ENCODE measurements around the gene MYCN. TPM values are rescaled to one million over a fixed set of nuclear protein-coding genes. Genes with fewer than 3 reads are reported as not detected.

MYCN gene
- total and polyA plus RNA-seq, 2 of the 4 experiments (the other 2 are of a cell fraction): not detected

DNA sequence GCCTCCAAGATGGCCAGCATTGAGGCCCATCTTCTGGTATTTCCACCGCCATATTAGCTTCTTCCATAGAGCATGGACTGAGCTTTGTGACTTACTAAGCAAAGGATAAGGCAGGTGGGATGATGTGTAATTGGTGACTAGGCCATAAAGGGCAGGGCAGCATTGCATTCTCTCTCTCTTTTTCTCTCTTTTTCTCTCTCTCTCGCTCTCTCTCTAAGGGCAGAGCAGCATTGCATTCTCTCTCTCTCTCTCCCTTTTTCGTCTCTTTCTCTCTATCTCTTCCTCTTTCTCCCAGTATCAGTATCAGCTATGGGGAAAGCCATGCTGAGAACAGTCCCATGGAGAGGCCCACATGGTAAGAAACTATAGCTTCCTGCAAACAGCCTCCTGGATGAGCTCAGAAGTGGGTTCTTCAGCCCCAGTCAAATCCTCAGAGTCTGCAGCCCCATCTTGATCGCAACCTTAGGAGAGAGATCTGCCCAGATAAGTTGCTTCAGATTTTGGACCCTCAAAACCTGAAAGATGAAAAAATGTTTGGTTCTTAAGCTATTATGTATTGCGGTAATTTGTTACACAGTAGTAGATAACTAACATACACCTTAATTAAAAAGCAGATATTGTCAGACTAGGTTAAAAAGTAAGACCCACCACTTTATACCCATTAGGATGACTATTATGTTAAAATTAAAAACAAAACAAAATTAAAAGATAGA is 39.1 kb upstream of the MYCN start:
- Histone ChIP-seq H3K4me2 (ENCODE audit: low read depth, low read length) (no peak overlapping the region), H3K4me3 (ENCODE audit: insufficient read depth, low read depth, low read length) (no peak overlapping the region), H2BK20ac (ENCODE audit: low read depth, low read length) (no peak overlapping the region), H2AK9ac (replicated peaks; ENCODE audit: low read depth, low read length, poor library complexity) (no peak overlapping the region), H3K9me1 (ENCODE audit: insufficient read depth, low read length) (no peaks in the 10 kb centered on the region), H4K20me1 (ENCODE audit: insufficient read depth, low read length) (no peaks in the 10 kb centered on the region), H4K8ac (ENCODE audit: low read depth in 2 of 2, low read length in 2 of 2) (no peak overlapping the region), H2AFZ (replicated peaks; ENCODE audit: low read length, poor library complexity) (no peak overlapping the region), H3K9ac (ENCODE audit: low read depth, low read length) (no peak overlapping the region), H3K14ac (replicated peaks; ENCODE audit: low read depth, low read length) (no peak overlapping the region), H3K36me3 (ENCODE audit: control insufficient read depth, insufficient read depth, low read length) (no peaks in the 10 kb centered on the region), H2BK120ac (ENCODE audit: low read depth, low read length) (no peak overlapping the region), H2BK15ac (ENCODE audit: low read depth, low read length) (no peak overlapping the region), H3K56ac (ENCODE audit: extremely low read depth, insufficient read depth, low read length) (no peak overlapping the region), H4K5ac (ENCODE audit: low read depth, low read length) (no peak overlapping the region), H3K27ac (ENCODE audit: insufficient read depth, low read length) (no peak overlapping the region), H3K27me3 (ENCODE audit: control insufficient read depth, insufficient read depth, low read length) (no peaks in the 10 kb centered on the region), H2AK5ac (ENCODE audit: low read depth, low read length) (no peak overlapping the region), H2BK5ac (ENCODE audit: low read depth, low read length, poor library complexity, severe bottlenecking) (no peak overlapping the region), H3K9me3 (ENCODE audit: control insufficient read depth, insufficient read depth, low read length) (peaks cover 16% of the 10 kb centered on the region), H3K79me1 (ENCODE audit: low read depth in 1 of 2, low read length in 2 of 2) (no peaks in the 10 kb centered on the region), H3K4ac (ENCODE audit: low read depth, low read length) (no peak overlapping the region), H4K91ac (ENCODE audit: insufficient read depth, low read depth, low read length) (no peak overlapping the region), H3K18ac (ENCODE audit: low read depth, low read length) (no peak overlapping the region), H3K23ac (ENCODE audit: low read depth, low read length) (no peak overlapping the region), H3K4me1 (ENCODE audit: control insufficient read depth, insufficient read depth, low read length) (no peaks in the 10 kb centered on the region)
- dilution Hi-C loops (cut with HindIII; ENCODE audit: low sequenced_read_pairs, unreplicated experiment): no loop called here
- no TSS peak for BruUV-seq (replicated peaks)
- ATAC-seq (ENCODE audit: low read depth): no peak
- intact Hi-C loops (cut with micrococcal nuclease): no loop called here
- 17% methylated on average over 1 of the region's 5 CpGs; no CpG with 5 or more reads in 1 of the 2 experiments for WGBS, 2 experiments (ENCODE audit: extremely low coverage in 2 of 2, insufficient read length in 1 of 2)
- POLR2A ChIA-PET (ENCODE audit: unreplicated experiment): no interaction called here
- DNase-seq: no peak
- in situ Hi-C loops (cut with MboI; ENCODE audit: low sequenced_read_pairs): no loop called here
- TF ChIP-seq BHLHE40 (IDR thresholded peaks at IDR 0.05; ENCODE audit: low read depth, low read length) (no peak), MXI1 (IDR thresholded peaks at IDR 0.05; ENCODE audit: borderline replicate concordance, low read depth, low read length) (no peak), CEBPB (IDR thresholded peaks at IDR 0.05; ENCODE audit: low read depth, low read length) (no peak), POLR2A (IDR thresholded peaks at IDR 0.05; ENCODE audit: low read depth, low read length) (no peak), CHD1 (IDR thresholded peaks at IDR 0.05; ENCODE audit: low read depth, low read length) (no peak), RFX5 (IDR thresholded peaks at IDR 0.05; ENCODE audit: low read depth, low read length) (no peak), NFE2L2 (IDR thresholded peaks at IDR 0.05; ENCODE audit: low read depth, low read length) (no peak), MAFK (IDR thresholded peaks at IDR 0.05; ENCODE audit: low read depth, low read length) (no peak), RAD21 (IDR thresholded peaks at IDR 0.05; ENCODE audit: low read length) (no peak), SMC3 (IDR thresholded peaks at IDR 0.05; ENCODE audit: low read depth, low read length) (no peak), FOS (IDR thresholded peaks at IDR 0.05; ENCODE audit: low read depth, low read length) (no peak), RCOR1 (IDR thresholded peaks at IDR 0.05; ENCODE audit: insufficient replicate concordance, low read length) (no peak), MAZ (IDR thresholded peaks at IDR 0.05; ENCODE audit: borderline replicate concordance, low read depth, low read length) (no peak)
- TF ChIP-seq, protein P1, sequence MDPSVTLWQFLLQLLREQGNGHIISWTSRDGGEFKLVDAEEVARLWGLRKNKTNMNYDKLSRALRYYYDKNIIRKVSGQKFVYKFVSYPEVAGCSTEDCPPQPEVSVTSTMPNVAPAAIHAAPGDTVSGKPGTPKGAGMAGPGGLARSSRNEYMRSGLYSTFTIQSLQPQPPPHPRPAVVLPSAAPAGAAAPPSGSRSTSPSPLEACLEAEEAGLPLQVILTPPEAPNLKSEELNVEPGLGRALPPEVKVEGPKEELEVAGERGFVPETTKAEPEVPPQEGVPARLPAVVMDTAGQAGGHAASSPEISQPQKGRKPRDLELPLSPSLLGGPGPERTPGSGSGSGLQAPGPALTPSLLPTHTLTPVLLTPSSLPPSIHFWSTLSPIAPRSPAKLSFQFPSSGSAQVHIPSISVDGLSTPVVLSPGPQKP (IDR thresholded peaks at IDR 0.05; ENCODE audit: borderline replicate concordance, low read depth, low read length): no peak
- TF ChIP-seq, protein P2, sequence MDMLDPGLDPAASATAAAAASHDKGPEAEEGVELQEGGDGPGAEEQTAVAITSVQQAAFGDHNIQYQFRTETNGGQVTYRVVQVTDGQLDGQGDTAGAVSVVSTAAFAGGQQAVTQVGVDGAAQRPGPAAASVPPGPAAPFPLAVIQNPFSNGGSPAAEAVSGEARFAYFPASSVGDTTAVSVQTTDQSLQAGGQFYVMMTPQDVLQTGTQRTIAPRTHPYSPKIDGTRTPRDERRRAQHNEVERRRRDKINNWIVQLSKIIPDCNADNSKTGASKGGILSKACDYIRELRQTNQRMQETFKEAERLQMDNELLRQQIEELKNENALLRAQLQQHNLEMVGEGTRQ (IDR thresholded peaks at IDR 0.05; ENCODE audit: low read depth, low read length): no peak
- TF ChIP-seq, protein P3, sequence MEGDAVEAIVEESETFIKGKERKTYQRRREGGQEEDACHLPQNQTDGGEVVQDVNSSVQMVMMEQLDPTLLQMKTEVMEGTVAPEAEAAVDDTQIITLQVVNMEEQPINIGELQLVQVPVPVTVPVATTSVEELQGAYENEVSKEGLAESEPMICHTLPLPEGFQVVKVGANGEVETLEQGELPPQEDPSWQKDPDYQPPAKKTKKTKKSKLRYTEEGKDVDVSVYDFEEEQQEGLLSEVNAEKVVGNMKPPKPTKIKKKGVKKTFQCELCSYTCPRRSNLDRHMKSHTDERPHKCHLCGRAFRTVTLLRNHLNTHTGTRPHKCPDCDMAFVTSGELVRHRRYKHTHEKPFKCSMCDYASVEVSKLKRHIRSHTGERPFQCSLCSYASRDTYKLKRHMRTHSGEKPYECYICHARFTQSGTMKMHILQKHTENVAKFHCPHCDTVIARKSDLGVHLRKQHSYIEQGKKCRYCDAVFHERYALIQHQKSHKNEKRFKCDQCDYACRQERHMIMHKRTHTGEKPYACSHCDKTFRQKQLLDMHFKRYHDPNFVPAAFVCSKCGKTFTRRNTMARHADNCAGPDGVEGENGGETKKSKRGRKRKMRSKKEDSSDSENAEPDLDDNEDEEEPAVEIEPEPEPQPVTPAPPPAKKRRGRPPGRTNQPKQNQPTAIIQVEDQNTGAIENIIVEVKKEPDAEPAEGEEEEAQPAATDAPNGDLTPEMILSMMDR (conservative IDR thresholded peaks at IDR 0.05; ENCODE audit: low read depth, low read length): no peak
- CTCF ChIA-PET: no interaction called here
